ENCODE results near the gene ST8SIA5.

ST8SIA5 gene

DNA sequence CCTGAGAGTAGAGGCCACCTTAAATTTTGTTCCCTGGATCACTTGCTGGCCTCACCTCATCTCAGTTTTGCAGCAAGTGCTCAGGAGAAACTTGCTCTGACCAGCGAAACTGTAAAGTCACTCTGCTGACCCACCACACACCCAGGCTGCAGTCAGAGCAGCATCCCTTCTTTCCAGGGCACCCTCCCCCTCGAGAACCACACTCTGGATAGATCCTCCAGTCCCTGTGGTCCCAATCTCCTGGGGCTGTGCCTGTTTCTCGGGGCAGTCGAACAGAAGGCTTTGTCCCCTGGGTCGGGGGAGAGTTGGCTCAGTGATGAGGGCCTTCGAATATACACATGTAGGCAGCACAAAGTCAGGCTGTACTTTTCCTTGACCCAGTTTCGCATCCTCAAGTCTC lies 18.4 kb downstream of the ST8SIA5 start:
- no peak for DNase-seq

DNA sequence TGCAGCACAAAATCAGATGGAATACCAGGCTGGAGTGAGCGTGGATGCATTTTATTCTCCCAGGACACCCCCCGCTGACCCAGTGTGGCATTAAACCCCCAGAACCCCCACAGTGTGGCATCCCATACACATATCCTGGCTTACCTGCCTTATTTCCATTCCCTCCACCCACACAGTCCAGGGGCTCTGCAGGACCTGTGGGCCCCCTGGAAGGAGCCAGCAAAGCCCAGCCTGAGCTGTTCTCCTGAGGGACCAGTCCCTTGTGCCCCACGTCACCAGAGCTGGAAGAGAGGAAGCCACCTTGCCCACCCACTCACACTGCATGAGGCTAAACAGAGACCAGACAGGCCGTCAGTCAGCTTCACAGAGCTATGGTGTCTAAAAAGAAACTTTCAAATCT lies 20.1 kb downstream of the ST8SIA5 start:
- DNase-seq: no peak

DNA sequence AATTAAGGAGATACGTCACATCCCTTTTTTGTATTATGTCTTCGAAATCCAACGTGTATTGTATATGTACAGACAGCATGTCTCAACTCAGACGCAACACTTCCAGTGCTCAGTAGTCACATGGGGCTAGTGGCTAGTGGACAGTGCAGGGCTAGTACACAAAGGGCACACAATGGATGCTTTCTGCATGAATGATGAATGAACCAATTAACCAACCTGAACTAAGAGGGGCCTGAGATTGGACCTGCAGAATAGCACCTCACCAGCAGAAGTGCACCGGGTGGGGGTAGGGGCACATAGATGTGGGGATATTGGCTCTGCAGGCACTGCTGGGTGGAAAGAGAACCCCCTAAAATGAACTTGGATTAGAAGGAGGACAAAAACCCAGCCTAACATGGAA lies 20.7 kb downstream of the ST8SIA5 start:
- no peak for DNase-seq

DNA sequence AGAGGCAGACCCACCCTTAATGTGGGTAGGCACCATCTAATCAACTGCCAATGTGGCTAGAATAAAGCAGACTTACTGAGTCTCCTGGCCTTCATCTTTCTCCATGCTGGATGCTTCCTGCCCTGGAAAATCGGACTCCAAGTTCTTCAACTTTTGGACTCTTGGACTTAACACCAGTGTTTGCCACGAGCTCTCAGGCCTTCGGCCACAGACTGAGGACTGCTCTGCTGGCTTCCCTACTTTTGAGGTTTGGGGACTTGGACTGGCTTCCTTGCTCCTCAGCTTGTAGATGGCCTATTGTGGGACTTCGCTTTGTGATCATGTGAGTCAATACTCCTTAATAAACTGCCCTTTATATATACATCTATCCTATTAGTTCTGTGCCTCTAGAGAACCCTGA lies 21.9 kb downstream of the ST8SIA5 start:
- no peak for DNase-seq

DNA sequence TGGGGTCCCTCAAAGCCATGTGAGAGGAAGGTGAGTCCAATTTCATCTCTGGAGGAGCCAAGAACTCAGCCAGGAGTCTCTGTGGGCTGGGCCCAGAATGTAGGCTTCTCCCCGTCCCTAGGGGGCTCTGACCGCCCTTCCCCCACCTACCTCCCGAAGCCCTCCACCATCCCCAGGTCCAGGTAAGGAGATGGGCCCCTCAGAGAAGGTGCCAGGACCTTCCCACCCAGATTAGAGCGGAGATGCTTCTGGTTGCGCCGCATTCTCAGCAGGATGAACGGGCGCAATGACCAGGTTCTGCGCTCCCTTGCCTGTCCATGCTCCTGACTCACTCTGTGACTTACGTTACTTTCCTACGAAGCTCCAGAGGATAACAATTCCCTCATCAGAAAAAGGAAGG lies 23.0 kb downstream of the ST8SIA5 start:
- DNase-seq: no peak

DNA sequence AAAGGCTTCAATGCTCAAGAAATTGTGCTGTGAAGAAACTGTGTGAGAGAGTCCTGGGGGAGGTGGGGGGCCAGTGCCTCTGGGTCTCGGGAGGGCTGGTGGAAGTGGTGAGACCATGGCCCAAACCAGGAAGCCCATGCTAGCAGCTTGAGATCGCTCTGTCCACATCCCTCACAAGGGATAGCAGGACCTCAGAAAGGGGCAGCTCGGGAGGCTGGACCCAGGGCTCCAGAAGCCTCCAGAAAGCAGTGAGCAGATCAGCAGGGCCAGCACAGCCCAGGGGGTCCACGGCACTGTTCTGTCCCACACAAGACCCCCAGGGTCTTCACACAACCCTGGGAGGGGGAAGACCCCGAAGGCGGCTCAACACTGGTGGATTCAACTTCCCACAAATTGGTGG lies 24.1 kb downstream of the ST8SIA5 start:
- no peak for DNase-seq

DNA sequence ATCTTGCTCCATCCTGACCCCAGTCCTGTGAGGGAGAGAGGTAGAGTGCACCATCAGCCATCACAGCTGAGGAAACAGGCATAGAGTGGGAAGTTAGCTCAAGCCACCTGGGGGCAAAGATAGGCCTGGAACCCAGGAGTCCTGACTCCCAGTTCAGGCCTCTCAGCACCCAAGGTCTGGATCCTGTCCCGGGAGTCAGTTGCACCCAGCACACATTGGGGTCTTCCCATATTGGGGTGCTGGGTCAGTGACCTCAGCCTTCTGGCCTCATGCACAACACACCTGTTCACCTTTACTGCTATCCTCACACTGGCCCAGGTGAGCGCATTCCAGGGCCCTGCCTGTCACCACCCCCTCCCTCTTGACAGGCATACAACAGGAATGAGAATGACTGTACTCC lies 24.7 kb downstream of the ST8SIA5 start:
- DNase-seq: no peak

DNA sequence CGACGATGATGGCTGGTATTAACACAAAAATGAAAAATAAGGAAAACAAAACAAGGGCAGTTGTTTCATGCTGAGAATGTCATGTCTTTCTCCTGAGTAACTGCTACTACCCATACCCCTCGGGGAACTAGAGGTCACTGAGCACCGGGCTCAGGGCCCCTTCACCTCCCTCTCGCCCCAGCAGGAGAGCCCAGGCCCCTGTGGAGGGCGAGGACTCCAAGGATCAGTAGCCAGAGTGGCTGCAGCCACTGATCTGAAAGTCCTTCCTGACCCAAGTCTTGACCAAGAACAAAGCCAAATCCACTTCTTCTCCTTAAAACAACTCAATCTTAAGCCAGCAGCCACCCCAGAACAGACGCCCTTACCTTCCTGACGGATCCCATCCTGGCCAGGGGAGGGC lies 25.5 kb downstream of the ST8SIA5 start:
- no peak for DNase-seq

DNA sequence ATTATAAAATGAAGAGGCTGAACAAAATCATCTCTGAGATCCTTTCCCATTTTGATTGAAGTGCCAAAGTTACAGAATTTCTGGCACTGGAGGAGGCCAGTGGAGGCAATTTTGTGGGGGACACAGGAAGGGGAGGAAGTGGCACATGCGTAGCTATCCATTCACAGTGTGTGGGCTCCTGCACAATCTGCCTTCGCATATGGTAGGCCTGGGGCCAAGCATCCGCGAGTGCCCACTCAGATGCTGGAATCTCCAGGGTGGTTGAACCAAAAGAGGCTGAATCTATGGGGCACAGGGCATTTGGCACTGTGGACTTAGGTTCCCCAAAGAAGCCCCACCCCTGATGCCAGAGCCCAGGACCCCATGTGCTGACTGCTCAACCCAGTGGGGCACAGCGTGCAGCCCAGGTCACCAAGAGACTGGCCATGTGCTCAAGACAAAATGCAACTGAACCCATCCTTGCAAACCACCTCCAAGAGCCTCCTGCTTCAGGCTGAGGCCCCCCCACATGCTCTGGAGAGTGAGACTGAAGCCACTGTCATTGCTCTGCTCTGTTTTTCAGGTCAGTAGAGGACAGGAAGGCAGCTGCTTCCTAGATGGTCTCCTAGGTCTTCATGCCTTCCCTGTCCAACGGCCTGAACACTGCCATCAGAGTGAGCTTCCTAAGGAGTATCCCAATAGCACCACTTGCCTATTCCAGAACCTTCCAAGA lies 28.5 kb downstream of the ST8SIA5 start:
- no peak for DNase-seq

DNA sequence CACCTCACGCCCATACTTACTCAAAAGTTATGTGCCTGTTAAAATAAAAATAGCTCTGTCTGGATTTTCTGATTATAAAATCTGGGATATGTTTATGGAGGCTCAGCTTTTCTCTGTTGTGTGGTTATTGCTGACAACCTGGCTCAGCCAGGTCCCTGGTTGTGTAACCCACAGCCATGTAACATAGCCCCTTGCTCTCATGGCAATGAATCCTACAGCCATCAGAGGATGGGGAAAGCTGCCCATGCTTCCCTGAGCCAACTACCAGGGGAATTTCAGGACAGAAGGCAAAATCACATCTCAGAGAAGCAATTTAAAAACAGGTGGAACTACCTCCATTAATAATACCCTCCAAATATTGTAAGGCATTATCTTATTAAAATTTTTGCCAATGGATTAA lies 29.7 kb downstream of the ST8SIA5 start:
- DNase-seq: no peak

DNA sequence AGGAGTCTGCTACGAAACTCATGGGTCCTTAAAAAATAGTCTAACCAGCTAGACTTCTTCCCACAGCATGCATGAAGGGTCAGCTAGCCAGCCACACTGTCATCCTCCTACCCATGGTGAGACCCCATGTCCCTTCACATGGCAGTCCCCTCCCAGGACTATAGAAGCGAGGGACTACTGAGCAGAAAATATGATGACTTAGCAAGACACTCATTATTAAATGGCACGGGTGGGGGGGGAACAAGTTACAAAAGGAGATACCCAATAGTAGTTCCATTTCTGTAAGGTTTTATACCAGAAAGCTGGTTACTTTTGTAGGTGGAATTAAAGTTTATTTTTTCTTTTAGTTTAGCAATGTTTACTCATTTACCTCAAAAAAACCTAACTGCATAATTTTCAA lies 31.5 kb downstream of the ST8SIA5 start:
- DNase-seq: no peak

DNA sequence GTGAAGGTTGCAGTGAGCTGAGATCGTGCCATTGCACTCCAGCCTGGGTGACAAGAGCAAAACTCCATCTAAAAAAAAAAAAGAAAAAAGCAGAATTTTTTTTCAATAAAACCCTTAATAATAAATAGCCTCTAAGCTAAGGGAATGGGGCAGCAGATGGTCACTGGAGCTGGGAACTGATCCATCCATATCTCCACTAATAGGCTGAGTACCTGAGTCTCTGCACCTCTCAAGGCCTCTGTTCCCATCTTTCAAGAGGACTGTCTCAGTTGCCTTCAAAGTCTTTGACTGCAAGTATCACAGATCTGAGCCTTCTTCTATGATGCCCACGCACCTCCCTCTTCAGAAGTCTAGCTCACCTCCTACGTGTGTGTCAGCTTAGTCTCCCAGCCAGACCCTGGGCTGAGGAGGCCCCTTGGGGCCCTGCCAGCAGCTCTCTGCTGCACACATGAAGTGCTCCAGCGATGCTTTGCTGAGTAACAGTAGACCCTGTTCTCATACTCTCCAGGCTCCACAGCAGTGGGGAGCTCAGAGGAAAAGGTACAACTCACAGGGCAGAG lies 32.9 kb downstream of the ST8SIA5 start:
- DNase-seq: no peak

DNA sequence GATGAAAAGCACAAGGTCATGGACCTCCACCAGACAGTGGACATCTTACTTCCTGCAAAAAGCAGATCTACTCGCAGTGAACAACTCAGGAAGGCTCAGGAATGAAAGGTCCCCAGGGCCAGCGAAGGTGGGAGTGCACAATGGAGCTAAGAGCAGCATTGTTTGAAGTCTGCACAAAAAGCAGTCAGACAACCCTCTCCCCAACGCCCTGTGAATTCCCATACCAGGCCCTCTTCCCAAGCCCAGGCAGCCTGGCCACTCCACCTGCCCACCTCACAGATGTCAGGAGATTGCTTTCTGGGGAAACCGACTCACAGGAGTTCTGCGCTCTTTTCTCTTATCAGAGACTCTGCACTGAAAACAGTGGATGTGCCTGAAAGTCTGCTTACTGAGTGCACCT lies 34.8 kb downstream of the ST8SIA5 start:
- DNase-seq: no peak

DNA sequence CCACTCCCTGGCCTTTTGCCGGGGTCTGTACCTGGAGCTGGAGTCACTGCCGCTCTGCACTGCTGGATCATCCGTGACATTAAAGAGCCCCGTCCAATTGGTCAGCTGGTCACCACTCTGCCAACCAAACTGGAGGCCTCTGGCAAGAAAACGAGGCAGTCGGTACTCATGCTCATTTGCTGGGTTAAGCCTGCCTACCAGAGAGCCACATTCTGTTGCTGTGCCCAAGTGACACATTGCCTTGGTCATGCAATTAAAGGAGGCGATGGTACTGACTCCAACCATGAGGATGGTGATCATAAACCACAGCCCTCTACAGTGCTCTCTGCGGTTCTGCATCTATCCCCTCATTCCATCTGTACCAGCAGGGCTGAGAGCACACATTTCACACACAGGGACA lies 35.5 kb downstream of the ST8SIA5 start:
- DNase-seq: no peak

DNA sequence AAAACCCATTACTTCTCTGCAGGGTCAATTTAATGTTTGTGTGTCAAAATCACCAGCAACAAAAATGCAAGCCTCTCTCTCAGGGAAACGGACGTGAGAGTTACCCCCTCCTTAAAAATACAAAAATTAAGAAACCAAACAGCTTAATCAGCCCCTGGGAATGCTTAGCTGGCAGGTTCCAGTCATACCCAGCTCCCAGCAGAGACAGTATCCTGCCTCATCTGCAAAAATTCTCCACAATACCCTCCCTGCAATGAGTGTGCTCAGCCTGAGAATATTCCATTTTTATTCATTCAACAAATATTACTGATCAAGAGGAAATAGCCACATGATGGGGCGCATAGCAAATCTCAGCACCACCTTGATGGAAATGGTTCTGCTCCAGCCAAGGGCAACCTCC lies 36.3 kb downstream of the ST8SIA5 start:
- no peak for DNase-seq

DNA sequence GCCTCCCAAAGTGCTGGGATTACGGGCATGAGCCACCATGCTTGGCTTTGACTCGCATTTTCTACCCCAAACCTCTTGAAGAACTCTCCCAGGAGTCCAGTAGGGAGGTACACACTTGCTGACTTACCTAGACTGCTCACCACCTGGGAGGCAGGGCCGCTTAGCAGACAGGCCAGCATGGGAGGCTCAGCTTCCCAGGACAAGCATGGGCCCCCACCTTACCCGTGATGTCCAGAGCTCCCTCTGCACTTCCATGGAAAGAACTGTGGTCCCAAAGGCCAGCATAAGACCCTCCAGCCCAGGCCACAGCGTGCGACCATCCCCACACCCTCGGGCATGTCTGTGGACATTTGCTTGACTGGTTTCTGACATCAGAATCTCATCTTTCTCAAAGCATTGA lies 36.8 kb downstream of the ST8SIA5 start:
- DNase-seq: no peak

DNA sequence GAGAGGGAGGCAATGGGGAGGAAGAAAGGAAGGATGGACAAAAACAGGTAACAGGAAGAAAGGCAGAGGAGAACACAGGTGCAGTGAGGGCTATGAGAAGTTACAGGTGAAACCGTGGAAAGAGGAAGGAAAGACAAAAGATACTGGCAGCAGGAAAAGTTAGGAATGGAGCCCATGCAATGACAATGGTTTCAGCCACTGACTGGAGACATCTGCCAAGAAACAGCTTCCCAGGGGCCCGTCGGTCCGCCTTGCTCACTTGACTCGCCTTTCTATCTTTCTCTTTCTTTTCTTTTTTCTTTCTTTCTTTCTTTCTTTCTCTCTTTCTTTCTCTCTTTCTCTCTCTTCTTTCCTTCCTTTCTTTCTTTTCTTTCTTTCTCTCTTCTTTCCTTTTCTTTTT lies 37.5 kb downstream of the ST8SIA5 start:
- no peak for DNase-seq

DNA sequence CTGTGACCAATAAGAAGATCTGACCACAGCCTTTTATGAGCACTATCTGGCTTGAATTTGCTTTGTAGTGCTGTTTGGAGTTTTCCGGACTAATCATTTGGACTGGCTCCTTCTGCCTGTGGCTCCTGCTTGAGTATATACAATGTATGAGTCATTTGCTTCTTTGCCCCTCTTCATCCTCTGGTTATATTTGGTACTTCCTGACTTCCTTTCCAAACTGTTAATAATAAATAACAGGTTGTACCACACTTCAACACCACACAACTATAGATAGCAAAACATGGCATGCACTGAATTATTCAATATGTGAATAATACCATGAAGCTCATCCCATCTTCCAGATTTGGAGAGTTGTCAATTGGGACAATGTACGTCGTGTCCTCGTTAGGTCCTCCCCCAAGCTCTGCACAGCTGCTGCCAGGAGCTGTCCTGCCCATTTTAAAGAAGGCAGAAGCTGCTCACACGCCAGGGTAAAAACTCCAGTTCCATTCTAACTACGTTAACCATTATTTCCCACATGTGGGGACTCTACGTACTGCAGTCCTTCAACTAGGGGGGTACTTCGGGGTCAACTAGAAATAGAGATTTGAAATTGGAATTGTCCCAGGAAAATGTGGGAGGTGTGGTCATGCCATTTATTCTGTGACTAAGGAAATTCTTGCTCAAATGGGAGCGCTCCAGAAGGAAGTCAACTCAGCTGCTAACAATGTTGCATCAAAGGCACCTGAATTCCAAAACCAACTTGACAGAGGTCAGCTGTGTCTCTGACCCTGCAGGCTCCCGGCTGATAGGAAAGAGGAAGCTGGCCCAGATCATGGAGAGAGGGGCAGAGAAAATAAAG lies 38.1 kb downstream of the ST8SIA5 start:
- no peak for DNase-seq

DNA sequence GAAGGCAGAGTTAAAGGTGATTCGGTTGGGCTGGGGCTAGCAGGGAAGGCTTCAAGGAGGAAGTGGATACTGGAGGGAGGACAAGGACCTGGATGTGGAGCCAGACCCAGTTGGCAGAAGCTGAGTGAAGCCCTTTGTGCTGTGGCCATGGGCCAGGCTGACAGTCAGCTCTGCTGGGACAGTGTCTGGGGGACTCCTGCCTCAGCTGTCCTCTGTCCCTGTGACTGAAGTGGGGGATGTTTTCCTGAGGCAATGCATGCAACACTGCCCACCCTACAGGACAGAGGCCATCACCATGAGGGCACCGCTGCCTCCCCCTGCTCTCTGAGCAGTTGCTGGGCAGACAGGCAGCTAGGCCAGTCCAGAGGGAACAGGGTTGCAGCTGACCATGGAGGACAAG lies 40.0 kb downstream of the ST8SIA5 start:
- no peak for DNase-seq

DNA sequence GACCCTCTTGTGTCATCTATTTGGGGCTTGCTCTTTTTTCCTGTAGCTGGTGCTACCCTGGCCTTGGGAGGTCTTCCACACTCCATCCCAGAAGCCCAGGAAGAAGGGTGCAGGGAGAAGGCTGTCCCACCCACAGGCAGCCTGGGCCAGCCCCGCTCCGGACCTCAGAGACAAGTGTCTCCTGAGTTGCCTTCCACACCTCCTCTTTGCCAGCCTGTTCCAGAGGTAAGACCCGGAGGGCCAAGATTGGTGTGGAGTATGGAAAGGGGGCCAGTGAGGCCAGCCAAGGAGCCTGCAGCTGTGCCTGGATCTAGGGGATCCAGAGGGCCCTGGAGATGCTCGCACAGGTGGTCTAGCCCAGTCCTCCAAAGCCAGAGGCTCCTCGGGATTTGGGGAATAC lies 40.5 kb downstream of the ST8SIA5 start:
- no peak for DNase-seq

DNA sequence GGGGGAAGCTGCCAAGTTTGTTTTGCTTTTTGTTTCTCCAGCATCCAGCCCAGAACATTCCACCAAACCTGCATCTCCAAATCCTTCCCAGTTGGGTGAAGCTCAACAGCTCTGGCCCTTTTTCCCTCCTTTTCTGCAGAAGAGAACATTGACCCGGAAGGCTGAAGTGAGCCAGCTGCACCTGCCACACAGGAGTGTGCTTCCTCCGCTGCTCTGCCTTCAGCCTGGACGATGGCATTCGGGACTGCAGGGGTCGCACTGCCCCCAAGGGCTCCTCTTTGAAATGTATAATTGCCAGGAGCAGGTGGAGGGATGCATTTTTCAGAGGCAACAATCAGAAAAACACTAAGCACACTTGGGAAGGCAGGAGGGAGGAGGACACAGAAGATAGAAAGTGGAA lies 41.8 kb downstream of the ST8SIA5 start:
- DNase-seq: no peak

DNA sequence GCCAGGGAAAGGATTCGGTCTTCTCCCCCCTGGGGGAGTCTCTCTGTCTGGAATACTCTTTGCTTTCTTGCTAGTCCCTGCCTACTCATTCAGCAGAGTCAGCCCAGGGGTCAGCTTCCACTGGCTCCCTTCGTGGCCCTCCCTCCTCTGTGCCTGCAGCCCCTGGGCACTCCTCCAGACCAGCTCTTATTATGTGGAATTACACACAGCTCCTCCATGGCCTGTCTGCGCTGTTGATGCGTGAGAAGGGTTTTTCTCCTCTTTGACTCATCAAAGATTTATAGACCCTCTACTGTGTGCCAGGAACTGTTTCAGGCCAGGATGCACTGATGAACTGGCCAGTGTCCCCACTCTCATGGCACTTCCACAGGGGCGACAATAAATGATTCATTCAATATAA lies 44.4 kb downstream of the ST8SIA5 start:
- no peak for DNase-seq

DNA sequence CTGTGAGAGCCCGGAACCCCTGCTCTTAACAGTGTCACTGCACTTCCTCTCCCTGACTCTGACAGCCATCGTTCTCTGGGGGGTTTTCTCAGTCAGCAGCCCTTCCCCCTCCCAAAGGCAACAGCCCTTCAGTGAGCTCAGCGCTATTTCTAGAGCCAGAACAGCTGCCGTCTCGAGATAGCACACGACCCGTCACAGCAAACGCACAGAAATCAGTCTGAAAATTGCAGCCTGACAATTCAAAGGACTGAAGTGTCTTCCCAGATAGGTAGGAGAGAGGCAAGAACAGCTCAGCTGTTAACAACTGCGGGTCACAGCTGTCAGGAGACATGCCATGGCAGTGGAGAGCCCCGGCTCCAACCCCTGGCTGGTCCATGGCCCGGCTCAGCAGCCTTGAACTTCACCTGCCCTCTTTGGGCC lies 45.4 kb downstream of the ST8SIA5 start:
- DNase-seq: peak; percentile 13

DNA sequence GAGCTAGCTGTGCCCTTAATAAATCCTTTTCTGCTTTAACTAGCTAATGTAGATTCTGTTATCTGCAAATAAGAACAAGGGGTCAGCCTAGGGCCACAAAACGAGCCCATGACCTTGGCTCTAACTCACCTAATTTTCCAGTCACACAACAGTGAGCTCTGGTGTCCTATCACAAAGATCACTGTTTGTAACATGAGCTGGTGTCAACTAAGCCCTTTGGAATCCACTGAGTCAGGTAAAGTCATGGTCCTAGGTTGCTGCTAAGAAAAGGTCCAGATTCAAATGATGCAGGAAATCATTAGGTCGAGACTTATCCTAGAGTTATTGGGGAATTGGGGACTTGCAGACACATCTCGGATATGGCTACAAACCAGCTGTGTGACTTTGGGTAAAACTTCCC lies 49.9 kb downstream of the ST8SIA5 start:
- DNase-seq: no peak
